Activated naive CD4-positive, alpha-beta T cell treated with Interleukin-2 at 50 U/mL for 16 hours (primary cell): ENCODE data around the gene SIRPB1.
"Not testable (repeated sequence)": the region's sequence is repeated elsewhere in the genome, so short reads cannot be mapped to it uniquely, and the experiment has no call there.

ENCODE experiments used
- DNase-seq: peaks from one replicate; pipeline ENCODE4 v3.0.0-alpha.2; 2020

Gene SIRPB1

DNA sequence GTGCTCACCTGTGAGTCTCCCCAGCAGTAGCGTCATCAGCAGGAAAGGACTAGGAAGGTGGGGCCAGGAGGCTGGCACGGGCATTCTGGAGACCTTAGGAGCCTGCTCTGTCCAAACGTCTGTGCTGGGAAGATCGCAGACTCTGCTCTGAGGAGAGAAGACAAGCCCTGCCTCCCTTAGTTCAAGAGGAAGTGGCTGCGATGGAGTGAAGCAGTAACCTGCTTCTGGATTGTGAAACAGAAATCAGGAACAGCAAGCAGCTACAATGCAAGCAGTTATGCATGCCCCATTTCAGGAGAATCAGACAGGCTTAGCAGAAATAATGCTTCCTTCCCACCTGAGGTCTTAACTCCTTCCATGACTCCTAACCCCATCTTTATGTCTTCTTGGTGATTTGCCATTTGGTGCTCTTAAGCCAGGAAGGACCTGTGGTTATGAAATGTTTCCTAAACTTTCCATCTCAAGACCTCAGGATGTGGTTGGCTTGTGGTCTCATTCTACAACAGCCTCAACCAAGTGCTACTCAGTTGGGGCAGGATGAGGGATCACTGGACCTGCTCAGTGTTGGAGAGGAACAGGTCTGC lies at the start of gene SIRPB1:
Gene SIRPB1, minus strand, starts transcription at position 149 of the 584 bp plus-strand sequence. Its CDS starts 65 bp downstream, at position 84.
- DNase-seq: no peak

DNA sequence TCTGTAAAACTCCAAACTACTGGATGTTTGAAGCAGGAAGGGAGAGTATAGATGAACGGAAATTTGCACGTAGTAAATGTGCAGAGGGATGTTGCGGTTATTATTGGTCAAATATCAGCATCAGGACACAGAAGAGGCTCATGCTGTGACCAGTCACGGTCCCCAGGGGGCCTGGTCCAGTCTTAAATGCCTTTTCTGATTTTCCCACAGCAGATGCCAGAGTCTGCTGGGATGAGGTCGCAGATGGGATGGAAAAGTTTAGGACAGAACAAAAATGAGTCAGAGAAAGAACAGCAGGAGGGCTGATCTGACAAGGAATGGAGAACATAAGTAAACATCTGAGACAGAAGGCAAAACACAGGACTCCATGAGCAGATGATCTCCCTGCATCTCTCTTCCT lies 49.5 kb upstream of the SIRPB1 start:
- no peak for DNase-seq

DNA sequence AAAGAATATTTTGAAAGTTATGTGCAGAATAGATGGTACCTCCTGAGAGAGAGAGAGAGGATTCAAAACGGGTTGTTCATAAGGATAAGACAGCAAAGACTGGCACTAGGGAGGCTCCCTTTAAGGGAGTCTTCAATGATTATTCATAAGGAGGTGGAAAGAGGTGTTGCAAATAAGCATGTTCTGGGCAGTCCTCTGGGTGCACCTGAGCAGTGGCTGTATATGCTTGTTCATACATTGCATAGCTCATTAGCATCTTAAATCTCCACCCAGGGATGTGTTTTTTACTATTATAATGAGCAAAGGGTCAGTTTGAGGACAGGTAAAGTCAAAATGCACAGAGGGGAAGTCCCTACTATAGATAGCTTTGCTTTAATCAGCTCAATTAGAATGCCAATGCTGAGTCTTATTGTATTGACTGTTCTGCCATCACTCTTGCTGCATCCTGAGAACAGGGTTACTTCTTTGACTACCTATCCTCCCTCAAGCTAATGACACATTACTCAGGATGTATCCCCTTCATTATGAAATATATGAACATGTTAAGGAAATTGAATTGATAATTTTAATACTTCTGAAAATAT lies 47.8 kb upstream of the SIRPB1 start:
- no peak for DNase-seq

DNA sequence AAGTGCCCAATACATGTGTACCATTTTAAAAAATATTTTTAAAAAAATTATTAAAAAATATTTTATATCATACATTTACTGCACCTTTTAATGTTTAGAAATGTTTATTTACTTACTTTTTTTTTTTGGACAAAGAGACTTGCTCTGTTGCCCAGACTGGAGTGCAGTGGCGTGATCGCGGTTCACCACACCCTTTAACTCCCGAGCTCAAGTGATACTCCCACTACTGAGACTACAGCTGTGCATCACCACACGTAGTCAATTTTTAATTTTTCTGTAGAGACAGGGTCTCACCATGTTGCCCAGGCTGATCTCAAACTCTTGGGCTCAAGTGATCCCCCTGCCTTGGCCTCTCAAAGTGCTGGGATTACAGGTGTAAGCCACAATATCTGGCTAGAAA lies 47.0 kb upstream of the SIRPB1 start:
- no peak for DNase-seq

DNA sequence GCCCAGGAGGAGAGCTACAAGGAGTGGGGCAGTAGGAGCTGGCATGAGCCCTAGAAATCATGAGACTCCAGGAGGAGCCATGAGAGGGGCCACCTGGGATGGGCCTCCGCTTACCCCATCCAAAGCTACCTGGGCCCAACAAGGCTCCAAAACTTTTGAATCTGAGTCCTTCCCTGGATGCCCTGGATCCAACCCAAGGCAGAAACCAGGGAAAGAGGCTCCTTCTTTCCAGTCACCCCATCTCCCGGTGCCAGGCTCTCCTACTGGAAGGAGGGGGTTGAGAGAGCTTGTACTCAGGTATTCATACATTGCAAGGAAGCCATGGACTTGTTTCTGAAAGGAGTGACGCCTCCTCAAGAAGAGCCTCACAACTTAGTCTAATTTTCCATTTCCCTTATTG lies 45.5 kb upstream of the SIRPB1 start:
- no peak for DNase-seq

DNA sequence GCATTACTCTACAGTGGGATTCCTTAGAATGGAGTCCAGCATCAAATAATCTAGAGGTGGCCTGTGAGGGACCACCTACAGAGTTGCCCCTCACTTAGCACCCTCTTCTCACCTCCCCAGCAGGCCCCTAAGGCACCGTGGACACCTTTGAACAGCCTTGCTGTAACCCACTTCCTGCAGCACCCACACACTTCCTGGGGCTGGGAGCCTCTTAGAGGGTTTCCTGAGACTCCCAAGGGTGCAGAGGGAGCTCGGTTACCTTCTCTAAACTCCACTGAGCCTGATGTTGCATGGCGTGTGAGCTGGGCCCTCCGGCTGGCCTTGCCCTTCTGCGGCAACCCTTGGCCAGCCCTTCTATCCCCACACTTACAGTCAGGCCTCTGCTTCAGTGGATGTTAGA lies 45.1 kb upstream of the SIRPB1 start:
- DNase-seq: peak; percentile 59

DNA sequence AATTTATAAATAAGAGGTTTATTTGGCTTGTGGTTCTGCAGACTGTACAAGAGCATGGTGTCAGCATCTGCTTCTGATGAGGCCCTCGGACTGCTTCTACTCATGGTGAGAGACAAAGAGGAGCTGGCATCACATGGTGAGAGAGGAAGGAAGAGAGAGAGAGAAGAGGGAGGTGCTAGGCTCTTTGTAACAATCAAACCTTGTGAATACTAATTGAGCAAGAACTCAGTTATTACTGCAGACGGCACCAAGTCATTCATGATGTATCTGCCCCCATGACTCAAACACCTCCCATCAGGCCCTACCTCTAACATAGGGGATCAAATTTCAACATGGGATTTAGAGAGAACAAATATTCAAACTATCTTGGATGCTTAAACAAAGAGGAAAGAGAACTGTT lies 44.1 kb upstream of the SIRPB1 start:
- no peak for DNase-seq

DNA sequence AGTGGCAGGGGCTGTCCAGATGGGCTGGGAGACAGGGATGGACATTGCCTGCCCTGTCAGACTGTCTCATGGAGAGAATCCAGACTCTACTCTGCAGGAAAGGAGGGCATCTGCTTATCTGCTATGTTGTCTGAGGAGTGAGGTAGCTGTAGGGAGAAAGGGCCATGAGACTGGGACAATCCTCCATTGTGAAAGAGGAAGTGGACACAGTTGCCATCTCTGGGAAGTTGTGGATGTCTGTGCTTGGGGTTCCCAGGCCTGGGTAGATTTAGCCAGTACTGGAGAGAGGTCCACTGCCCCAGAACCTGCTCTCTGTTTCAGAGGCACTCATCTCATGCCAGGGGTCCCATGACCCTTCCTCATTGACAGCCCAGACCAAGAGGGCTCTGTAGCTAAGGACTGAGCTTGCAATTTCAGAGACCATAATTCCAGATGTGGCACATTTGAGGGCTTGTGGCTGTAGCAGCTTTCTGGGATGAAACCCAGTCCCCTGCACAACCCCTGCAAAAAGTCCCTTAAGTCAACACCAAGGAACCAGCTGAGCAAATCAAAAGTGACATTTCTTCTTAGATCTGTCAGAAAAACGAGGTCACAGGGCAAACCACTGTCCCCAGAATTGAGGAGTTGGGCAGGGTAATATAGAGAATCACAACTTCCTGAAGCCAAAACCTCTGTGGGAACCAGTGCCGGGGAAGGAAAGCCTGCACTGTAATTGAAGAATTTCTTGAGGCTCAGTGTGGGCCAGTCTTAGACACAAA lies 41.9 kb upstream of the SIRPB1 start:
- no peak for DNase-seq

DNA sequence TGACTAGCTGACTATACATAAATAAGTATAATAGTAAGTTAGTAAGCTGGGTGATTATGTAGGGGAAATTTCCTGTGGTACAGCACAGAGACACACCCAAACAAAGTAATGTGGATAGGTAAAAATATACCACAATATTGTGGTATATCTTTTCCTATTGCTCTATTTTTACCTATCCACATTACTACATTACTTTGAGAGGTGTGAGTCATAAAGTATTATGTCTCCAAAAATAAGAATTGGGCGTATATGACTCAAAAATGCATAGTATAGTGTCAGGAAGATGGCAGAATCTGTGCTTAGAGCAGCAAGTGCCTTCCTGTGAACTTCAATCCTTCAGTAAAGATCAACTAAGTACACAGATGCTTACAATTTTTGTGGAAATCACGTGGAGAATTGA lies 40.4 kb upstream of the SIRPB1 start:
- DNase-seq: no peak

DNA sequence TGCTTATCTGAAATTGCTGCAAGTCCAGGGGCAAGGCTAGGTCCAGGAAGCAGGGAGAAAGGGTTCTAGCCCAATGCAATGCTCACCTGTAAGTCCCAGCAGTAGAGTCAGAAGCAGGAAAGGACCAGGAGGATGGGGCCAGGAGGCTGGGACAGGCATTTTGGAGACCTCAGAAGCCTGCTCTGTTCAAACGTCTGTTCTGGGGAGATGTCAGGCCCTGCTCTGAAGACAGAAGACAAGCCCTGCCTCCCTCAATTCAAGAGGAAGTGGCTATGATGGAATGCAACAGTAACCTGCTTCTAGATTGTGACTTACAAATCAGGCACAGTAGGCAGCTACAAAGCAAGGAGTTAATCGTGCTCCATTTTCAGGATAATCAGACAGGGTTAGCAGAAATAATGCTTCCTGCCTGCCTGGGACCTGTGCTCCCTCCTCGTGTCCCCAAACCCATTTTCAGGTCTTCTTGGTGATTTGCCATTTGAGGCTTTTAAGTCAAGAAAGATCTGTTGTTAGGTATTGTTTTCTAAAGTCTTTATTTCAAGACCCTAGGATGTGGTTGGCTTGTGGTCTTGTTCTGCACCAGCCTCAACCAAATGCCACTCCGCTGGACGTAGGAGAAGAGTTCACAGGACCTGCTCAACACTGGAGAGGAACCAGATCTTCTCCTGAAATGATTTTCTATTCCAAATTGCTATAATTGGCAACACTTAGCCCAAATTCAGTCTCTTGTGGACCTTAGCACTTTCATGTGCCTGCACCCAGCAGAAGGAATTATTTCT lies 37.9 kb upstream of the SIRPB1 start, which contains the start of gene SIRPG:
Gene SIRPG, minus strand, starts transcription at position 224 of the 779 bp plus-strand sequence. Its CDS starts 65 bp downstream, at position 159.
- DNase-seq: no peak

DNA sequence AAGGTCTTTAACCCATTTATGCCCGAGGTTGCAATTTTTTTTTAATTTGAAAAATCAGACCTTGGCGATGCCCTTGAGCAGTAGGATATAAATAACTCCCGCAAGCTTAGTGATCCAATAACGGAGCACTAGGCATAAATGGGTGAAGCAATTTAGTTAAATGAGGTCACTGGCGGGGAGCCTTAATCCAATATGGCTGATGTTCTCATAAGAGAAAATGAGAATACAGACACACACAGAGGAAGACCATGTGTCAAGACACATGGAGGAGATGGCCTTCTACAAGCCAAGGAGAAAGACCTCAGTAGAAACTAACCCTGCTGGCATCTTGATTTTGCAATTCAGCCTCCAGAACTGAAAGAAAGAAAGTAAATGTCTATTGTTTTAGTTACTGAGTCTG lies 37.0 kb upstream of the SIRPB1 start:
- DNase-seq: no peak

DNA sequence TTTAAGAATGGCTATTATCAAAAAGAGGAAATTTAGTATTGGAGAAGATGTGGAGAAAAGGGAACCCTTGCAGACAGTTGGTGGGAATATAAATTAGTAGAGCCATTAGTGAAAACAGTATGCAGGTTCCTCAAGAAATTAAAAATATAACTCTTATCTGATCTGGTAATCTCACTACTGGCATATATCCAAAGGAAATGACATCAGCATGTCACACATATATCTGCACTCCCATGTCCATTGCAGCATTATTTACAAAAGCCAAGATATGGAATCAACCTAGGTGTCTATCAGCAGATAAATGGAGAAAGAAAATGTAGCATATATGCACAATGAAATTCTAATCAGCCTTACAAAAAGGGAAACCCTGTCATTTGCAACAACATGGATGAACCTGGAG lies 35.2 kb upstream of the SIRPB1 start:
- no peak for DNase-seq

DNA sequence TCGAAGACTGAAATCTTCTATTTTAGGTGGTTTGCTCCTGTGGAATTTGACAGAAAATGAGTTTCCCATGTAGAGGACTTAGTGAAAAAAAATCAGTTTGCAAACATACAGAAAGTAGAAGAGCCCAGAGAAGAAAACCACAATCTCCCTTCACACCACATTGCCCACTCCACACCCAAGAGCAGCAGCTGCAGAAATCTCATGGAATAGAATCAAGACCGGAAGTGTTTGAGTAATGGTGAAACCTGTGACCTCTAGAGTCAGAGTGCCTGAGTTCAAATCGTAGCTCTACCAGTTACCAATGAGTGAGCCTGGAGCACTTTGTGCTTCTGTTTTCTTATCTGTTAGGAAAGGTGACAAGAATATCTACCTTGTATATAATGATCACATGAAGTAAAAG lies 33.2 kb upstream of the SIRPB1 start:
- no peak for DNase-seq

DNA sequence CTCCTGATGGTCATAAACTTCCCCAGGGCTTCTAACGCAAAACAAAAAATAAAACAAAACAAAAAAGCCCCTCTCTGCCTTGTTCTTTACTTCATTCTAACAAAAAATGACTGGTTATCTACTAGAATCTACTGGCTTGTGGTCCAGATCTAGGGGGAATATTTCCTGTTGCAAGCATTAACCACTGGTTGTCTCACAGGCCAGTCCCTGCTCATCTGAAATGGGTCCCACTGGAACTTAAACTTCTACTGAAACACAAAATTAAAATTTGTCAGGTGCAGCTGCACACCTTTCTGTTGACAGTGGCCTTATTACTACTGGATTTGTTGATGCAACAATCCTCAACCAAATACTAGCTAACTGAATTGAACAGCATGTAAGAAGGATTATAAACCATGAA lies 32.3 kb upstream of the SIRPB1 start:
- DNase-seq: no peak

DNA sequence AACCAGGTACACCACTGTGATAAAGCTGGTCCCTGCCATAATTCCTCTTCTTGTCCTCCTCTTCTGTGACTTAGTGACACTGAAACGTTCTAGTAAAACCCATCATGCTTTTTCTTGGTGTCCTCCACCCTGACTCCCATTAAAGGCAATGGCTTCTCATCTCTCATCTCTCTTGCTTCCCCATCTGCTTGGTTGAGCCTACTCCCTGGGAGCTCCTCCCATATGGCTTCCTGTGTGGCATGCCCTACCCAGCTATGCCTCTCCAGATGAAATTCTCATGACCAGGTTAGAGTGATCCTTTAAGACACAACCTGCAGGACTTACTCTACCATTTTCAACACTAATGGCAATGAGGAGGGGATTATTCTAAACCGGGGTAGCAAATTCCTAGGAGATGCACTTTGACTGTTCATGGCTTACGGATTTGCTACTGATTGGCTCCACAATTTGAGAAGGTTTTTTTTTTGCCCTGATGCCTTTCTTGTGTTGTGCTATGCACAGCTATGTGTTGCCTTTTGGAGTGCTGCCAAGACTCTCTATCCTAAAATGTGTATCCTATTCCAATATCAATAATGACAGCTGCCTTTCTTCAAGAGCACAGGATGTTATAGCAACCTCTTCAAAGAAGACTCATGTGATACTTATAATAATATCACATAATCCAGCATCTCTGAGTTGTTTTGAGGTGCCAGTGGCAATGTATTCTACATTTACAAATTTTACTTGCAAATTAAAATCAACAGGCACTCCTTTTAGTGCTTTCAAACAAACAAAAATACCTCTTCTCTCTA lies 31.7 kb upstream of the SIRPB1 start:
- no peak for DNase-seq

DNA sequence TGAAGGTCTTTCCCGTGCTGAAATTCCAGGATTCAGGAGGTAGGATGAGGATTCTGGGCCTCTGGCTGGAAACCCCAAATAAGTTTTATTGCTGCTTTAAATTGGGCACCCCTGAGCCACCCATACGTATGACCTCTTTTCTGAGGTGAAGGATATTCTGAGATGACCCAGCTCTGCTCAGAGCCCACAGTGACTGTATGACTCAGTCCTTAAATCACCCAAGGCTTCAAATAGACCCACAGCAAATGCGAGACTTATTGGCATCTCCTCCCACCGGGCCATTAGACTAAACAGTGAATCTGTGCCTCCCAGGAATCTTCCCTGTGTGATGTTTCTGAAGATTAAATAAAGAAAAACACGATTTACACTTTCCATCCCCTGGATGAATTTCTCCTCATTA lies 28.3 kb upstream of the SIRPB1 start:
- no peak for DNase-seq

DNA sequence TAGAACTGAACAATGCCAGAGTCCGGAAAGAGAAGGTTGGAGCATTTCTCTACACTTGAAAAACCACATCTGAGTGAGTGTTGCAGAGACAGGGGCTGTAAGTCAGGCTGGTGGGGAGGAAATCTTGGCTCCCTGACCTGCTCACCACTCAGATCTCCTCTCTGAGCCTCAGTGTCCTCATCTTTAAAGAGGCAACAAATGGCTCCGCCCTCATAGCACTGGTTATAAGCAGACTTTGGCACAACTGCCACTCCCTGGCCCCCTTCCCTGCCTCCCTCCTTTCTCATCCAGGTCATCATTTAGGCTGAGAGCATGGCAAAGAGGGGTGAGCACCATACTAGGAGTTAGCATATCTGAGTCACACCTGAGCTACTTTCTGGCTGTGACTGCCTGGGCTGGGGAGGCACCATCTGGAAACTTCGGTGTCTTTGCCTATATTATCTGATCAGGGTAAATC lies 27.2 kb upstream of the SIRPB1 start:
- DNase-seq: no peak

DNA sequence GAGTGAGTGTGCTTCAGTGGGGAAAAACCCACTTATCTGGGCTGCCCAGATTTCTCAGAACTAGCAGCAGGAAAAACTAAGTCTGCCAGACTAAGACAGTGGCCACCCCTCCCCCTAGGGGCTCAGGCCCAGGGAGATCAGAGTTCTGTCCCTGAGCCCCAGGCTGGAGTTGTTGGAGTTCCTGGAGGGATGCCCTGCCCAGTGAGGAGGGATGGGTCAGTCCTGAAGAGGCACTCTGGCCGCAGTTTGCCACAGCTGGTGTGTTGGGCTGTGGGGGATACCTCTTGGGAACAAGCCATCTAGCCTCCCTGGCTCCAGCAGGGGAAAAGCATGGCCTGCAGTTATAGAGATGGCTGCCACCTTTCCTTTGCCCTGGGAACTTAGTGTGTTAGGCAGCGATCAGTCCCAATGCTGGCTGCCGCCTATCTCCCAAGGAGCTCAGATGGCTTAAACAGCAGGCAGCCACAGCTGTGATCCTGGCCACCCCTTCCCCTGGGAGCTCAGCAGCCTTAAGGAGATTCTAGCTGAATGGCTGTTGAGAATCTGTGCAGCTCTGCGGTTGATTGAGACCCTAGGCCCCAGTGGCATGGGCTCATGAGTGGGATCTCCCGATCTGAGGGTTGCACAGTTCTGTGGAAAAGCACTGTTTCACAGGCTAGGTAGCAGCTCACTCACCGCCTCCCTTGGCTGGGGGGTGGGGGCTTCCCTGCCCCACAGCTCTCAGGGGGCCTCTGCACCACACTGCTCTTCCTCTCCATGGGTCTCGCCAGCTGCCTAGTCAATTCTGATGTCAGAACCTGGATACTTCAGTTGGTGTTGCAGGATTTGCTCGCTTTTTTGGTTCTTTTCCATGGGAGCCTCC lies 24.5 kb upstream of the SIRPB1 start:
- DNase-seq: no peak

DNA sequence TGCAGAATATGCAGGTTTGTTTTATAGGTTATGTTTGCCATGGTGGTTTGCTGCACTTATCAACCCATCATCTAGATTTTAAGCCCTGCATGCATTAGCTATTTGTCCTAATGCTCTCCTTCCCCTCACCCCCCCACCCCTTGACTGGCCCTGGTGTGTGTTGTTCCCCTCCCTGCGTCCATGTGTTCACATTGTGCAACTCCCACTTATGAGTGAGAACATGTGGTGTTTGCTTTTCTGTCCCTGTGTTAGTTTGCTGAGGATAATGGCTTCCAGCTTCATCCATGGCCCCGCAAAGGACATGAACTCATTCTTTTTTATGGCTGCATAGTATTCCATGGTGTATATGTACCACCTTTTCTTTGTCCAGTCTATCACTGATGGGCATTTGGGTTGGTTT lies 18.8 kb upstream of the SIRPB1 start:
- DNase-seq: not testable (repeated sequence)

DNA sequence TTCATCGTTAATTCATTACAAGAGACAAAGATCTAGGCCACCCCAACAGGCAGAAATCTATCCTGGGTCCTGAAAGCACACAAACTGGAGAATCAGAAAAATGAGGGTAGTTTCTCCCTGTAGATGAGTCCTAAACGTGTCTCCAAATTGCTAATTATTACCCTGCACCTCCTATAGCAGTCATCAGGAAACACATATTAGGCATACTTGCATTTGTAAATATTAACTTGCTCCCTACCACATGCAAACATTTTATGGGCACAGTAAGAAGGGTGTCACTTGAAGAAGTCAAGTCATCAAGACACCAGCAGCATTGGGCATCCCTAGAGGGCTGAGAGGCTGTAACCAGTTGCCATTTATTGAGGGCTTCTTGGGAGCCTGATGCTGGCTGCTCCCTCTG lies 17.9 kb upstream of the SIRPB1 start:
- DNase-seq: no peak

DNA sequence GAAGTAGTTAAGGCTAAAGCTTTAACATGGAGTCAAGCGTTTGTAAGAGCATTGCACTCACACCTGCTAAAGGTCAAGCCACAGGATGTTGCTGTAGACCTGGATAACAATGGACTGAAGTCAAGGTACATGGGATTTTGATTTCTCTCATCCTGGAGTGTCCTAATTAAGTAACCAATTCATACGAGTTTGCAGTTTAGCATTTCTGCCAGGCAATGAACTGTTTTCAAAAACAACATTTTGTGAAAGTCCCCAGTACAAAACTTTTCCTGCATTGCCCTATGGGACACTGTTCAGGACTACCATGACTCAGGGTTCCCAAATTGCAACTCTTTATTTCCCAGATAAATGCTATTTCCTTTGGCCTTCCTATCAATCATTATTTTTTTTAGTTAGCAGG lies 17.4 kb upstream of the SIRPB1 start:
- DNase-seq: no peak

DNA sequence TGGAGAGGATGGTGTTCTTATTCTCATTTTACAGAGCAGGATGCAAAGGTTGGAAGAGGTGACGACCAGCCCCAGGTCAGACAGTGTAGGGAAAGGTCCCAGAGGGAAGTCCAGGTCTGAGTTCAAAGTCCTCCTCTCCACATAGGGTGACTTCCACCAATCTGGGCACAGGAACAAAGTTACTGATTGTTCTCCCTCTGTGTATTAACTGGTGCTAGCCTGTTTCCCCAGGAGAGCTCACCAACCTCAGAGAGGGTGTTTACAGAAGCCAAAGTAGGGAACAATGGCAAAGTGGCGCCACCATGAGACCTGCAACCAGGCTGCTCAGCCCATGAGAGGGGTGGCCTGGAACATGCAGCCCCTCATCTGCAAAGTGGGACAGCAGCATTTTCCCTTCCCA lies 16.8 kb upstream of the SIRPB1 start:
- DNase-seq: no peak
